HCT116 (cell line): Measurements from ENCODE around the gene NLGN4Y.

ENCODE experiments used
- EZH2phosphoT487 ChIP-seq: fragments of 200-600 bp; IDR thresholded peaks from 2 replicates; pipeline ENCODE4 v1.6.1; 2018; ENCODE audit warnings: antibody characterized with exemption, borderline replicate concordance
- POLR2A ChIP-seq: IDR thresholded peaks from 2 replicates; pipeline ENCODE4 v1.7.0; 2011; ENCODE audit warnings: borderline replicate concordance; ENCODE audit not compliant: insufficient read depth, insufficient read length; ENCODE audit errors: extremely low read depth
- YY1 ChIP-seq: IDR thresholded peaks from 2 replicates; pipeline ENCODE4 v1.6.1; 2011; ENCODE audit warnings: low read length, low read depth, moderate library complexity, mild to moderate bottlenecking; ENCODE audit not compliant: insufficient replicate concordance; ENCODE audit errors: extremely low read depth
- ZNF274 ChIP-seq: fragments of 200-500 bp; sonication (Bioruptor generic); IDR thresholded peaks from 2 replicates; pipeline ENCODE4 v1.6.1; 2014; ENCODE audit warnings: mild to moderate bottlenecking, low read depth, low read length, inconsistent platforms
- TF ChIP-seq, protein P1 (sequence below), 3 experiments: fragments of 200-600 bp in 1 of 3; sonication (generic) in 1 of 3; IDR thresholded peaks in 2 of 3; conservative IDR thresholded peaks in 1 of 3; 2 replicates each; pipeline ENCODE4 v1.5.1; 2012 to 2017; ENCODE audit warnings: low read depth in 2 of 3, low read length in 2 of 3, antibody characterized with exemption in 1 of 3, borderline replicate concordance in 1 of 3, control low read depth in 1 of 3, mild to moderate bottlenecking in 1 of 3, mixed read lengths in 1 of 3, mixed run types in 1 of 3, moderate library complexity in 1 of 3; ENCODE audit not compliant: insufficient read depth in 1 of 3

DNA sequence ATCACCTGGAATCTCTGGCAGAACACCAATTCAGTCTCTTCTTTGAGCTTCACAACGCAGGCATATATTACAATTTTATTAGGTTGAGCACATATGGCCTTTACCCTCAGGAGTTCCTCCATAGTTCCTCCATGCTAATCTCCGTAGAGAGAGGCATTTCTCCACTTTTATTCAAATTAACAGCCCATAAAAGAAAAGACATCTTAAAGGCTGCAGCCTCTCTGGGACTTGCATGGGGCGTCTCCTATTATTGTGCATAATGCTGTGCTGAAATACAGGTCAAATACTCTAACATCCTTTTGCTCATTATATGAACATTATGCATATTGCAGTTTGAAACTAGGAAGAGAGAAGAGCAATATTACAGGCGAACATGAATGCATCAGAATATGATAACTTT lies 253.9 kb downstream of the NLGN4Y start:
- TF ChIP-seq YY1 (no peak), ZNF274 (no peak), POLR2A (no peak), EZH2phosphoT487 (no peak)
- TF ChIP-seq, protein P1, sequence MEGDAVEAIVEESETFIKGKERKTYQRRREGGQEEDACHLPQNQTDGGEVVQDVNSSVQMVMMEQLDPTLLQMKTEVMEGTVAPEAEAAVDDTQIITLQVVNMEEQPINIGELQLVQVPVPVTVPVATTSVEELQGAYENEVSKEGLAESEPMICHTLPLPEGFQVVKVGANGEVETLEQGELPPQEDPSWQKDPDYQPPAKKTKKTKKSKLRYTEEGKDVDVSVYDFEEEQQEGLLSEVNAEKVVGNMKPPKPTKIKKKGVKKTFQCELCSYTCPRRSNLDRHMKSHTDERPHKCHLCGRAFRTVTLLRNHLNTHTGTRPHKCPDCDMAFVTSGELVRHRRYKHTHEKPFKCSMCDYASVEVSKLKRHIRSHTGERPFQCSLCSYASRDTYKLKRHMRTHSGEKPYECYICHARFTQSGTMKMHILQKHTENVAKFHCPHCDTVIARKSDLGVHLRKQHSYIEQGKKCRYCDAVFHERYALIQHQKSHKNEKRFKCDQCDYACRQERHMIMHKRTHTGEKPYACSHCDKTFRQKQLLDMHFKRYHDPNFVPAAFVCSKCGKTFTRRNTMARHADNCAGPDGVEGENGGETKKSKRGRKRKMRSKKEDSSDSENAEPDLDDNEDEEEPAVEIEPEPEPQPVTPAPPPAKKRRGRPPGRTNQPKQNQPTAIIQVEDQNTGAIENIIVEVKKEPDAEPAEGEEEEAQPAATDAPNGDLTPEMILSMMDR (IDR thresholded peaks at IDR 0.05 in 2 of 3, conservative IDR thresholded peaks at IDR 0.05 in 1 of 3; ENCODE audit: borderline replicate concordance in 1 of 3, insufficient read depth in 1 of 3, low read depth in 2 of 3, low read length in 2 of 3), result no peak
